ENCODE measurements around the gene BAIAP2. TPM values are rescaled to one million over a fixed set of nuclear protein-coding genes. Genes with fewer than 3 reads are reported as not detected.

The BAIAP2 gene, protein sequence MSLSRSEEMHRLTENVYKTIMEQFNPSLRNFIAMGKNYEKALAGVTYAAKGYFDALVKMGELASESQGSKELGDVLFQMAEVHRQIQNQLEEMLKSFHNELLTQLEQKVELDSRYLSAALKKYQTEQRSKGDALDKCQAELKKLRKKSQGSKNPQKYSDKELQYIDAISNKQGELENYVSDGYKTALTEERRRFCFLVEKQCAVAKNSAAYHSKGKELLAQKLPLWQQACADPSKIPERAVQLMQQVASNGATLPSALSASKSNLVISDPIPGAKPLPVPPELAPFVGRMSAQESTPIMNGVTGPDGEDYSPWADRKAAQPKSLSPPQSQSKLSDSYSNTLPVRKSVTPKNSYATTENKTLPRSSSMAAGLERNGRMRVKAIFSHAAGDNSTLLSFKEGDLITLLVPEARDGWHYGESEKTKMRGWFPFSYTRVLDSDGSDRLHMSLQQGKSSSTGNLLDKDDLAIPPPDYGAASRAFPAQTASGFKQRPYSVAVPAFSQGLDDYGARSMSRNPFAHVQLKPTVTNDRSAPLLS
- 50.9 TPM for total RNA-seq

DNA sequence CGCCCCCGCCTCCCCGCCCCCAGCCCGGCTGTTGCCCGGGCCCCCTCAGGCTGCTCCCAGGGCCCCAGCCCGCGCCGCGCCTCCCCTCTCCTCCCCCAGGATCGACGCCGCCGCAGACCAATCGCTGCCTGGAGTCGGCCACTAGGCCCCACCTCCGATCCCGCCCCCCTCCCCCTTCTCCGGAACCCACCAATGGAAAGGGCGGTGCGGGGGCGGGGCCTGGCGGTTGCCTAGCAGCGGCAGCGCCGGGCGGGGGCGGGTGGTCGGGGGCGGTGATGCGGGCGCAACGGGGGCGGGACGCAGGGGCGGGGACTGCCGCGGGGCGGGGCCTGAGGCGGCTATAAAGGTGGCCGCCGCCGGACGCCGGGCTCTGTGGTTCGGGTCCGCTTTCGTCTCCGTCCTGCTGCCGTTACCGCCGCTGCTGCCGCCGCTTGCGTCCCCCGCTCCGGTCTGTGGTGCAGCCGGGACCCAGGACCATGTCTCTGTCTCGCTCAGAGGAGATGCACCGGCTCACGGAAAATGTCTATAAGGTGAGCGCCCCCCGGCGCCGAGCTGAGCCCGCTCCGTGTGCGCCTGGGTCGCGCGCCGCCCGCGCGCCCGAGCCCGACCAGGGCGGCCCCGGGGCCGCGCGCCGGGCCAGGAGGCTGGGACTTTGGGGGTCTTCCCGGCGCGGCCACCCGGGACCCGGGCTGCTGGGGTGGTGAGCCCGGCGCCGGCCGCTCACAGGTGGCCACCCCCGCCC, at the start of gene BAIAP2:
Gene BAIAP2 (plus strand): TSS at position 373 of the 742 bp plus-strand sequence. CDS start 104 bp downstream, at position 477.
- DNase-seq (ENCODE audit: low spot score) = peak; percentile 99
- peak; percentile 85 for ATAC-seq
- intact Hi-C loops (cut with DNase I) = loop anchor here (5.0 kb wide), 1 partner anchor 62 kb away; no protein-coding TSS in a partner anchor

DNA sequence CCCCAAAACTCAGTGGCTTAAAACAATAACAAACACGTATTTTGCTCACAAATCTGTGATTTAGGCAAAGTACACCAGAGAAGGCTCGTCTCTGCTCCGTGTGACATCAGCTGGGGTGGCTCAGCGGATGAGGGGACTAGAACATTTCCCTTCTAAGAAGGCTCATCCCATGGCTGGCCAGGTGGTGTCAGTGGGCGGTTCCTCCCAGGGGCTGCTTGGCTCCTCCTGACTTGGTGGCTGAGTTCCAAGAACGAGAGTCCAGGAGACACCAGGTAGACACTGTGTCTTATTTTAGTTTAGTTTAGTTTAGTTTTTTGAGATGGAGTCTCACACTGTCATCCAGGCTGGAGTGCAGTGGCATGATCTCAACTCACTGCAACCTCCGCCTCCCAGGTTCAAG, 48.9 kb upstream of the BAIAP2 start:
- intact Hi-C loops (cut with DNase I) = loop anchor here (2.0 kb wide), 1 partner anchor 37 kb away; no protein-coding TSS in a partner anchor
- ATAC-seq (no peak), DNase-seq (ENCODE audit: low spot score) (no peak)

DNA sequence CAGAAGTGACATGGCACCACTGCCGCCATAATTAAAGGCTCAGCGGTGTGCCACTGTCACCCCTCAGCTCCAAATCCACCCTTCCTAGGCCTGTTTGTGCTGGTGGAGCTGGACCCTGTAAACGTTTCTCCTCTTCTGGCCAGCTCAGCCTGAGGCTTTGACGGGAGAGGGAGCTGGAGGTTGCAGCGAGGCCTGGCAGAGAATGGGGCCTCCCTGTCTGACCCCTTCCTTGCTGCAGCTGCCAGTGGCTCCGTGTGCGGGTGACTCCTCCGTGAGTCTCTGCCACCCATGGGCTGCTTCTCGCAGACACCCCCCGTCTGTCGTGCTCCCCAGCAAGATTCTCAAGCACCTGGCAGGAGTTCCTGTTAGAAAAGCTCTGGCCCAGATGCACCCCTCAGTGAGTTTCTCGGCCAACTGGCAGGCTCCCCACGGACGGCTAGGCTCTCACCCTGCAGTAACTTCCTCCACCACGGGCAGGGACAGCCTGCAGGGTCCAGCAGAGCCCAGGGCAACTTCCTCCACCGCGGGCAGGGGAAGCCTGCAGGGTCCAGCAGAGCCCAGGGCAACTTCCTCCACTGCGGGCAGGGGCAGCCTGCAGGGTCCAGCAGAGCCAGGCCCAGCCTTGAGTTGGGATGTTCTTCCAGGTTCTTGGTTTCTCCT, 48.0 kb upstream of the BAIAP2 start:
- intact Hi-C loops (cut with DNase I) = loop anchor here (2.0 kb wide), 1 partner anchor 36 kb away; no protein-coding TSS in a partner anchor
- ATAC-seq = peak; percentile 44
- peak; percentile 63 for DNase-seq (ENCODE audit: low spot score)

DNA sequence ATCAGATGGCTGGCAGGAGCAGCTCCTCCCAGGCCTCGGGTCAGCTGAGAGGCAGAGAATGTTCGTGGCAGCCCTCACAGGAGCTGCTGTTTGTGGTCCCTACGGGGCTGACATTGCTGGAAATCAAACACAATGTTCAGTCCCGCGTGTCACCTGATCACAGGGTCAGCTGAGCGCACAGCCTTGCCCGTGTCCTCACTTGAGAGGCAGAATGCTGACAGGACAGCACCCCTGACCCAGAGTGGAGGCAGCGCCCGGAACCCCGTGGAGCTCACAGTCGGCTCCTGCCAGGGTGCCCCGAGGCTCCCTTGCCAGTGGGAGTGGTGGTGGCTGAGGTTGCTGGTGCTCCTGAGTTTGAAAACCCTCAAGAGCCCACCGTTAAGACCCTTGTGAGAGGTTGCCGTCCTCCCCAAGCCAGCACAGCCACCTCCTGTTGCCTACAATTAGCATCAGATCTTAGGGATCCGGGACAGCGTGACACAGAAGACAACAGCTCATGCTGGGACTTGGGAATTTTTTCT, 47.0 kb upstream of the BAIAP2 start:
- intact Hi-C loops (cut with DNase I) = loop anchor here (2.0 kb wide), 1 partner anchor 35 kb away; no protein-coding TSS in a partner anchor
- peak; percentile 60 for DNase-seq (ENCODE audit: low spot score)
- no peak for ATAC-seq

DNA sequence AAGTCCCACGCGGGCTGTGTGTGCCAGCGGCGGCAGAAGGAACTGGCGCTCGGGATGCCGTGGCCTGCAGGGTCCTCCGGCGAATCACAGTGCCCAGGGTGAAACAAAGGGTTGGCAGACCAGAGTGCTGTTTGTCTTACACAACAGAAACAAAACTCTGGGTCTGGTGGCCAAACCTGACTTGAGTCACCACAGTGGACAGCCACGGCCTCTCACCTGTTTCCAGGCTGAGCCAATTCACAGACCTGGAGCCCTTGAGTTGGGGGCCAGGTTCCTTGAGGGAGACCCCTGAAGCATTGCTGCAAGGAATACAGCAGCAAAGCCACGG, 45.4 kb upstream of the BAIAP2 start:
- intact Hi-C loops (cut with DNase I) = no loop called here
- no peak for ATAC-seq
- DNase-seq (ENCODE audit: low spot score) = no peak

DNA sequence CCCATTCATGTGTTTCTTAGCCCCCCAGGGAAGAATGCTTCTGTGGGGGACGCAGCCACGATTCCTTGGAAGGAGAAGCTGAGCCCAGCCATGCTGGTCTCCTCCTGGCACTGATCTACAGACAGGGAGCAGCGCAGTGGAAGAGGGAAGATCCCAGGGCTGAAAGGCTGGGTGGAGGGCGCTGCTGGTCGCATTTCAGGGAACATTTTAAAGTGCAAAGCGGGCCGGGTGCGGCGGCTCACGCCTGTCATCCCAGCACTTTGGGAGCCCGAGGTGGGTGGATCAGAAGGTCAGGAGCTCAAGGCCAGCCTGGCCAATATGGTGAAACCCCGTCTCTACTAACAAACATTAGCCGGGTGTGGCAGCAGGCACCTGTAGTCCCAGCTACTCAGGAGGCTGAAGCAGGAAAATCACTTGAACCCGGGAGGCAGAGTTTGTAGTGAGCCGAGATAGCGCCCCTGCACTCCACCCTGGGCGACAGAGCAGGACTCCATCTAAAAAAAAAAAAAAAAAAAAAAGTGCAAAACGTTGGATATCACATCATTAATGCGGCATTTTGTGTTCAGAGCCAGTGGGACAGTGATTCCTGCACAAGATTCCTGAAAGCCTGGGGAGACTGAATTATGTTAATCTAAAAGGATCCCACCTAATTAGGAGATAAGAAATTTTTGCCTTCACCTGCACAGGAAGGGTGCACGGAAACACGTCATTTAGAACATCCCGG, 43.9 kb upstream of the BAIAP2 start:
- ATAC-seq = no peak
- intact Hi-C loops (cut with DNase I) = loop anchor here (5.0 kb wide), 1 partner anchor 106 kb away; no protein-coding TSS in a partner anchor
- no peak for DNase-seq (ENCODE audit: low spot score)

DNA sequence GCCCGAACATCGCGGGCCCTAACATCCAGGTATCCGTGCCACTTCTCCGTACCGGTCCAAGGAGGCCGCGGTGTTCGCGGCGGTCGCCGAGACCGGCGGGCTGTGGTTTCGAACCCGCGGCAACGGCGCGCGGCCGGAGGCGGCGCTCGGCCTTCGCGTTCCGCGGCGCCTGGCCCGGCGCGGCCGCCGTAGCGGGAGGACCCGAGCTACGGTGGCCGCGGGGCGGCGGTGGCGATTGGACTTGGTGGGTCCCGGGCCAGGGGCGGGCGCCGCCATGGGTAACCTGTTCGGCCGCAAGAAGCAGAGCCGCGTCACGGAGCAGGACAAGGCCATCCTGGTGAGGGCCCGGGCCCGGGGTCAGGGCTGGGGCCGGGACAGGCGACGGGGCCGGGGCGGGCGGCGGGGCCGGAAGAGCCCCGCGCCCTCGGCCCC, 43.3 kb upstream of the BAIAP2 start, which contains the start of gene CHMP6:
Gene CHMP6 (plus strand): TSS at position 197 of the 432 bp plus-strand sequence. CDS start 78 bp downstream, at position 275.
- peak; percentile 86 for DNase-seq (ENCODE audit: low spot score)
- ATAC-seq = peak; percentile 44
- intact Hi-C loops (cut with DNase I) = loop anchor here (5.0 kb wide), 1 partner anchor 106 kb away; no protein-coding TSS in a partner anchor

DNA sequence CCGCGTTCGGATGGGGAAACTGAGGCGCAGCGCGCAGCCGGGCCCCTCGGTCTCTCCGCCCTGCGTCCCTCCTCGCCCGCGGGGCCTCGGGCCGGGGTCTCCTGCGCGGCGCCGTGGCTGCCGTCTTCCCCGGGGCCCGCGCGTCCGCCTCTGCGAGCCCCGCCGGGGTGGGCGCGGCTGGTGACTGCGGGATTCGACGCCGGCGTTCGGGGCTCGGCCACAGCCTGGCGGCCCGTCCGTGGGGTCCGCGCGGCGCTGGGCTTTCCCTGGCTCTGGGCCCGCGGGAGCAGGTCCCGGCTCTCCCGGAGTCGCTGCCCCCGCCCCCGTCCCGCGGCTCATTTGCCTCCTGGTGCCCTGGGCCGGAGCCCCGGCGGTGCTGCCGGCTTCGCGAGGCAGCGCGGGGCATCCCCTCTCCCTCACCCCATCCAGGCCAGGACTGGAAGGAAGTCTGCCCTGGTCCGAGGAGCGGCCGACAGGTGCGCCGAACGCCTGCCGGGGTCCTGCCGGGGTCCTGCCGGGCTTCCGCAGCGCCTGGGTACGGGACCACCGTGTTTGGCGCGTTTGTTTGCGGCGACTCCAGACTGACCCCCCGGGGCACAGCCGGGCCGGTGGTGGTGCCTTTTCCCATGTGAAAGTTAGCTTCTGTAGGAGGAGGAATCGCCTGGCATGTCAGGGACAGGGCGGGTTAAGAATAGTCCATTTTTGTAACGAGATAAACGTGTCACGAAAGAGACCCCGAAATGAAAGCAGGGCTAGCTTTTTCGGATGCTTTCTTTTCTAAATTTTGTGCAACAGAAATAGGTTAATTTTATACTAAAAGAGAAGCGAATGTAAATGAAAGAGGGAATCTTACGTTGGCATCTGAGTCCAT, 42.6 kb upstream of the BAIAP2 start:
- ATAC-seq (no peak), DNase-seq (ENCODE audit: low spot score) (no peak)
- intact Hi-C loops (cut with DNase I) = loop anchor here (5.0 kb wide), 1 partner anchor 105 kb away; no protein-coding TSS in a partner anchor

DNA sequence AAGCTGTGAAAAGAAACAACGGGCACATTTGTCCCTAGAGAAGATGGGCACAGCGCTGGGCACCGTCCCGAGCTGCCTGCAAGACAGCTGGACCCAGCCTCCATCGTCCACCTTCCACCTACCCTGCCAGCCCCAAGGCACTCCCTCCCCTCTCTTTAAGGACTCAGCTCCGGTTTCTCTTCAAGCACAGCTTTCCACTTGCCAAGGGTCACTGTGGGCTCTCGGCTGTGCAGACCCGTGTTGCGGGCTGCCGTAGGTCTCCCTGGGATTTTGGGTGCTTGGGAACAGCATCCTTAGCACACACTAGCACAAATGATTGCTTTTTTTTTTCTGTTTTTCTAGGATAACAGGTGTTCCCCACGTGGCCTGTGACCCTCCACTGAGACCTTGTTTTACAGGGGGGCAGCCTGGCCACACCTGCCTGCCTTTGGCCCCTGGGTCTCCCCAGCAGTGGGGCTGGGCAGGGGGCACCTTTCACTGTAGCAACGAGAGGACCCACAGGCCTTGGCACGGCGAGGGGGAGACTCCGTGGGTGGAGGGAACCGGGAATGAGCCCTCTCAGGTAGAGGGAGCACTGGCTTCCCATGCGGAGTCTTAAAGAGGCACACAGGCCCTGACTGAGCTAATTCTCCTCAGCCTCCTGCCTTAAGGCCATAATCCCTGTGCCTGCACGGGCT, 41.9 kb upstream of the BAIAP2 start:
- intact Hi-C loops (cut with DNase I) = loop anchor here (5.0 kb wide), 1 partner anchor 104 kb away; no protein-coding TSS in a partner anchor
- DNase-seq (ENCODE audit: low spot score) (no peak), ATAC-seq (no peak)

DNA sequence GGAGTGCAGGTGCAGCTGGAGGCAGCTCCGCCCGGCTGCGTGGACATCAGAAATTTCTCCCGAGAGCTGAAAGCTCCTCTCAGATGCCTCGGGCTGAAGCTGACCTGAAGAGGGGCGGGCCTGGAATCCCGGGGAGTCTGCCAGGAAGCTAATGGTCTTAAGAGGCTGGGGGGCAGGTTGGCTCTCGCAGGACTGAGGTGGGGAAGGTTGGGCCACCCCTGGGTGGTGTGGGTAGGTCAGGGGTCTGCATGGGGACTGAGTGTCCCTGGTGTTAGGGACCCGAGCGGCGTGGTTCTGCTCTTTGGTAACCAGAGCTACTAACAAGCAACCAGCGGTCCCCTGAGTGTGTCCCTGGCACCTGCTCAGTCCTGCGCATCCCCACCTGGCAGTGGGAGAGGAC, 39.8 kb upstream of the BAIAP2 start:
- intact Hi-C loops (cut with DNase I) = no loop called here
- no peak for ATAC-seq
- no peak for DNase-seq (ENCODE audit: low spot score)

DNA sequence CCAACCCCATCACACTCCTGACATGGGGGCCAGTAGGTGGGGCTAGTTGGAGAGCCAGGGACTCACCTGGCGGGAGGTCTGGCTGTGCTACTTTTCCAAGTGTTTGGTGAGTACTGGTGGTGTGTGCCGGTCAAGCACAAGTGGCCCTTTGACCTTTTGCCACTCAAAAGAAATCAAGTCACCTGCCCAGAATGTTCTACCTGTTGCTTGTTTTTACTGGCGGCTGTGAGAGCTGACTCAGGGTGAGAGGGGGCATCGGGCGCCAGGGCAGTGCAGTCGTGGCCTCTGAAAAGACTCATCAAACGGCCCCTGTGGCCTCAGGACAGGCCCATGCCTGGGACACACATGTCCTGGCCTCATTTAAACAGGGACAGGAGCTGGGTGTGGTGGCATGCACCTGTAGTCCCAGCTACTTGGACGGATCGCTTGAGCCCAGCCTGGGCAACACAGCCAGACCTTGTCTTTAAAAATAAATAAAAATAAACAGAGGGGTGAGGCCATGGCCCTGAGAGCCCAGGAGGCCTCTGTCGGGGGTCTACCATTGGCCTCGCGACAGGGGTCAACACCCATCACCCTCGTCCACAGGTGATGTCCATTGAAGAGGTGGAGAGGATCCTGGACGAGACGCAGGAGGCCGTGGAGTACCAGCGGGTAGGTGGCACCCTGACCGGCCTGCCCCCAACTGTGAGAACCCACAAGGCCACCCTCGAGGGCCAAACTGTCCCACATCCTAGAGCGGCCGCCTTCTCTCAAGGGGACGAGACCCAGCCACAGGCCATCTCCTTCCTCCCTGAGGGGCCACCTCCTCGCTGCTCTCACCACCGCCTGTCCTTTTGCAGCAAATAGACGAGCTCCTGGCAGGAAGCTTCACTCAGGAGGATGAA, 38.3 kb upstream of the BAIAP2 start:
- intact Hi-C loops (cut with DNase I) = no loop called here
- DNase-seq (ENCODE audit: low spot score) (no peak), ATAC-seq (no peak)

DNA sequence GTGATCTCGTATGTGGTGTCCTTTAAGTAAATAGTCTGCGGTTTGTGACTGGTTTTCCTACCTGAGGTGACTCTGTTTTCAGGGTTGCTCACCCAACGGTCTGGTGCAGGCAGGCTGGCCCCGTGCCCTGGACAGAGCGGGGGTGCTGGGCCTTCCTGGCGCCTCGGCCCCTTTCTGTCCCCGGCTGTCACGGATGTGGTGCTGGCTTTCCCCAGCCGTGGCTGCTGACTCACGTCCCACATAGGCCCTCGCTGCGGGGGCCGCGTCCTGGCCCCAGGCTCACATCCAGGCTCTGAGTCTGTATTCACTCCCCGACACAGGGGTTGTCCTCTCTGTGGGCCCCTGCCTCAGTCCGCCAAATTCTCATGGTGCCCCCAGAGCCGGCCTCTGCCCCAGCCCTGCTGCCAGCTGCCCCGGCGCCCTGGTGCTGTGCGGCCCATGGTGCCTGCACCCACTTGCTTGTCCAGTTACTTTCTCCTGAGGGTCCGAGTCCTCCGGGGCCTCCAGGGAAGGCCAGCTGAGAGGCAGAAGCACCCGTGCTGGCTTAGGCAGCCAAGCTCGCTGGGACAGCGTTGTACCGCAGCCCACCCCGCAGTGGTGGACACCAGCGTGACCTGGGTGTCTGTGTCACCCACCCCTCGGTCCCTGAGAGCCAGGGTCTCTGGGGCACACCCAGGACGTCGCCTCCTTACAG, 37.4 kb upstream of the BAIAP2 start:
- no peak for DNase-seq (ENCODE audit: low spot score)
- intact Hi-C loops (cut with DNase I) = no loop called here
- ATAC-seq = no peak

DNA sequence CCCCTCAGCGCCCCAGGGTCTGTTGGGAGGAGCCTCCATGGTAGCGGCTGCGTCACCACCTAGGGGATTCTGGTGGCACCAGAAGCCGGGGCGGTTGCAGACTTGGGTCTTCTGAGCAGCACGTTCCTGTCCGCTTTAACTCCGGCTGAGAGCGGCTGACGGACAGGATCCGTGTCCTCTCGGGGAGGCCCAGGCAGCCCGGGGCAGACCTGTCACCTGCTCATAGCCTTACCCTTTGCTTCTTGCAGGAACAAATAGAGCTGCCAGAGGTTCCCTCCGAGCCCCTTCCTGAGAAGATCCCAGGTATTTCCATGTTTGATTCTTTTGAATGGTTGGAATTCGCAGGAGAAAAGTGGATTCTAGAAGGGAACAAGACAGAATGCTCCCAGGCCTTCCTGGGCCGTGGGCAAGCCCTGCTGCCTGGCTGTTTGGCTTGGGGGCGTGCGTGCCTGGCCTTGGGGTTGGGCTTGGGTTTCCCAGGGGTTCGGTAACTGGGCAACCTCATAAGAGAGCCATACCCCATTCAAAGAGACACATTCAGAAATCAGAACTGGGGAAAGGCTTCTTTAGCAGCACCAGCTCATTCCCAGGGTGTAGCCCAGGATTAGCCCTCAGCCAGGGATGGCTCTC, 36.7 kb upstream of the BAIAP2 start:
- DNase-seq (ENCODE audit: low spot score) (no peak), ATAC-seq (no peak)
- intact Hi-C loops (cut with DNase I) = no loop called here

DNA sequence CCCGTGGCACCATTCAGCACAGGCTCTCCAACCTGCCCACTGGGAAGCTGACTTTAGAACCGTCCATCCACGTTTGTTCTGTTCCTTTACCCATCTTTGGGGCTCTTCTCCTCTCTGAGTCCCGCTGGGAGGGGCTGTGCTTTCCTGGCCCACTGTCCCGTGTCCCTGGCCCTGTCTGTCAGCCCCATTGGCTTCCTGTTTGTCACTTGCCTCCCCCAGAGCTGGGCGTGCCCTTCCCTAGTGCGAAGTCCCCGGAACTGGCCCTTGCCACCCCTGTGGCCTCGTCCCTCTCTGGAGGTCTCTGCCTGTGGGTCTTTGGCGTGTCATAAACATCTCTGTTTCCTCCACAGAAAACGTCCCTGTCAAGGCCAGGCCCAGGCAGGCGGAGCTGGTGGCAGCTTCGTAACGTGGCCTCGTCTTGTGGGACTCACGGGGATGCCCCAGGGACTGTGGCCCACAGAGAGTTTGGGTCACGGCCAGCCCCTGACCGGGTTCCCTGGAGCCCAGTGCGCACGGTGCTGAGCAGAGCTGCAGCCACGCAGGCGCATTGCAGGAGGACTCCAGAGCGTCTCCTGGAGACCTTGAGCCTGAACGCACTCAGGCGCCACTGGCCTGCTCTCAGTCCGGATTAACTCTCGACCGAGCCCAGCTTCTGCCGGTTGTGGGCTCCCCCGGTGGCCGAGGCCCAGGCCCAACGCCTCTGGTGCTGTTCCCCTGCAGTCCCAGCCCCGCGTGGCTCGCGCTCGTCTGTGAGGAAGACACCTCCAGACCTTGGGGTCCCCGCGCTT, 36.0 kb upstream of the BAIAP2 start:
- DNase-seq (ENCODE audit: low spot score) (no peak), ATAC-seq (no peak)
- intact Hi-C loops (cut with DNase I) = no loop called here
